GM12878 (cell line): ENCODE measurements around the gene NHEJ1. TPM values are rescaled to one million over a fixed set of nuclear protein-coding genes. Genes with fewer than 3 reads are reported as not detected.

Experiments
- ATAC-seq: fragments of 200-7000 bp; cut with Tn5 transposase; 3 replicates; pipeline ENCODE4 v1.9.1; 2020; ENCODE audit warnings: mild to moderate bottlenecking, moderate library complexity
- BruUV-seq: library from RNA; stranded (reverse); fragments of 400-500 nt; replicated peaks from 2 replicates; lab custom pipeline; 2021; lab: Mats Ljungman, UMichigan
- CTCF ChIA-PET: fragments of 300-600 bp; sonication (Branson Sonifier 250); formaldehyde crosslinking; extraction: SDS; loops from one replicate; lab custom pipeline; 2021; ENCODE audit warnings: inconsistent platforms; lab: Yijun Ruan, JAX
- POLR2A ChIA-PET: fragments of 350-600 bp; formaldehyde crosslinking; extraction: SDS; loops from one replicate; lab custom pipeline; 2021; ENCODE audit warnings: inconsistent platforms; lab: Charles Lee
- RAD21 ChIA-PET: fragments of 300-600 bp; sonication (Branson Sonifier 250); formaldehyde crosslinking; loops from one replicate; lab custom pipeline; 2023; ENCODE audit warnings: antibody characterized with exemption; ENCODE audit not compliant: unreplicated experiment; lab: Charles Lee
- SMC1A ChIA-PET: fragments of 300-600 bp; sonication (Branson Sonifier 250); formaldehyde crosslinking; loops from one replicate; lab custom pipeline; 2023; ENCODE audit not compliant: unreplicated experiment, uncharacterized antibody; lab: Charles Lee
- DNase-seq: peaks from one replicate; pipeline ENCODE4 v3.0.0-alpha.2; 2011; ENCODE audit warnings: low read depth, low spot score
- FAIRE-seq: peaks from 3 replicates; lab custom pipeline; 2011; peaks lifted over from hg19 to GRCh38; lab: Jason Lieb, UNC
- H2AFZ ChIP-seq: 2 replicates; pipeline ENCODE4 v1.6.0; 2011; ENCODE audit warnings: low read depth, low read length, control low read depth; ENCODE audit not compliant: control insufficient read depth
- H3K27ac ChIP-seq: 2 replicates; pipeline ENCODE4 v1.5.1; 2011; ENCODE audit warnings: control low read depth; ENCODE audit not compliant: control insufficient read depth, insufficient read depth
- H3K27me3 ChIP-seq, 2 experiments: replicated peaks in 1 of 2; 2 replicates each; pipeline versions ENCODE4 v1.6.0 to v1.6.1; 2011; ENCODE audit warnings: low read length in 1 of 2; ENCODE audit not compliant: control insufficient read depth in 2 of 2, insufficient read depth in 2 of 2
- H3K36me3 ChIP-seq, 2 experiments: 2 replicates each; pipeline ENCODE4 v1.5.1; 2011; ENCODE audit warnings: low read length in 1 of 2; ENCODE audit not compliant: control insufficient read depth in 2 of 2, insufficient read depth in 2 of 2
- H3K4me1 ChIP-seq: 2 replicates; pipeline ENCODE4 v1.6.1; 2011; ENCODE audit warnings: mild to moderate bottlenecking, low read length, moderate library complexity, mixed read lengths; ENCODE audit not compliant: control insufficient read depth, insufficient read depth
- H3K4me2 ChIP-seq: 2 replicates; pipeline ENCODE4 v1.6.0; 2011; ENCODE audit warnings: control low read depth; ENCODE audit not compliant: control insufficient read depth, insufficient read depth
- H3K4me3 ChIP-seq: fragments of 200-600 bp; sonication (generic); 2 replicates; pipeline ENCODE4 v1.5.1; 2016
- H3K79me2 ChIP-seq: 2 replicates; pipeline ENCODE4 v1.6.0; 2011; ENCODE audit warnings: low read length; ENCODE audit not compliant: control insufficient read depth, insufficient read depth
- H3K9ac ChIP-seq: 2 replicates; pipeline ENCODE4 v1.8.0; 2011; ENCODE audit warnings: low read length, control low read depth, mixed read lengths; ENCODE audit not compliant: control insufficient read depth, insufficient read depth
- H3K9me3 ChIP-seq: replicated peaks from 3 replicates; pipeline ENCODE4 v1.5.1; 2011; ENCODE audit warnings: mild to moderate bottlenecking, low read length; ENCODE audit not compliant: control insufficient read depth, insufficient read depth
- H4K20me1 ChIP-seq: 2 replicates; pipeline ENCODE4 v1.6.0; 2011; ENCODE audit not compliant: control insufficient read depth, insufficient read depth
- ATF7 ChIP-seq: fragments of 450-650 bp; IDR thresholded peaks from 2 replicates; pipeline ENCODE4 v1.6.1; 2016; ENCODE audit warnings: low read depth, mild to moderate bottlenecking
- CHD4 ChIP-seq: fragments of 200-600 bp; sonication (generic); IDR thresholded peaks from 2 replicates; pipeline ENCODE4 v1.6.1; 2016; ENCODE audit warnings: mild to moderate bottlenecking
- ESRRA ChIP-seq: IDR thresholded peaks from 2 replicates; pipeline ENCODE4 v1.6.1; 2012; ENCODE audit warnings: mild to moderate bottlenecking, low read length, improper control_type of control experiment
- GABPA ChIP-seq: IDR thresholded peaks from 2 replicates; pipeline ENCODE4 v1.6.1; 2014; ENCODE audit warnings: antibody characterized with exemption, low read depth, mild to moderate bottlenecking, inconsistent platforms
- HDAC6 ChIP-seq: fragments of 200-600 bp; sonication (generic); IDR thresholded peaks from one replicate; pipeline ENCODE4 v1.8.0; 2017; ENCODE audit warnings: antibody characterized with exemption; ENCODE audit not compliant: unreplicated experiment
- KAT2A ChIP-seq: conservative IDR thresholded peaks from 2 replicates; pipeline ENCODE4 v1.6.1; 2011; ENCODE audit warnings: low read depth, low read length; ENCODE audit not compliant: control insufficient read depth
- MXI1 ChIP-seq: fragments of 150-350 bp; IDR thresholded peaks from 2 replicates; pipeline ENCODE4 v1.6.1; 2011; ENCODE audit warnings: low read depth, mild to moderate bottlenecking, inconsistent platforms, low read length, improper control_type of control experiment
- RCOR1 ChIP-seq: conservative IDR thresholded peaks from 2 replicates; pipeline ENCODE4 v1.6.1; 2012; ENCODE audit warnings: low read depth, low read length, improper control_type of control experiment
- RELA ChIP-seq: fragments of 450-650 bp; IDR thresholded peaks from 2 replicates; pipeline ENCODE4 v1.8.0; 2014; ENCODE audit warnings: borderline replicate concordance; ENCODE audit not compliant: partially characterized antibody
- RFX5 ChIP-seq: IDR thresholded peaks from 2 replicates; pipeline ENCODE4 v1.6.1; 2011; ENCODE audit warnings: low read depth, low read length, improper control_type of control experiment
- ZBTB4 ChIP-seq: fragments of 450-650 bp; formaldehyde crosslinking; IDR thresholded peaks from 2 replicates; pipeline ENCODE4 v1.4.0; 2022; ENCODE audit warnings: mild to moderate bottlenecking, moderate library complexity
- ZBTB40 ChIP-seq: fragments of 450-650 bp; IDR thresholded peaks from 2 replicates; pipeline ENCODE4 v1.6.1; 2016; ENCODE audit warnings: mild to moderate bottlenecking, moderate library complexity, borderline replicate concordance
- ZZZ3 ChIP-seq: IDR thresholded peaks from 2 replicates; pipeline ENCODE4 v1.6.1; 2011; ENCODE audit warnings: low read depth; ENCODE audit not compliant: control insufficient read depth, insufficient read length
- WGBS: methylation state at CpG from one replicate; pipeline ENCODE4 v1.1.6; 2016; ENCODE audit warnings: low lambda C conversion rate; ENCODE audit not compliant: insufficient replicate concordance, insufficient coverage; ENCODE audit errors: missing lambda C conversion rate; 5-methylcytosine and 5-hydroxymethylcytosine counted together
- in situ Hi-C: fragments of 300-500 bp; cut with MboI; formaldehyde crosslinking; loops from 9 replicates; pipeline ENCODE4 v1.14.3; 2018; ENCODE audit warnings: mixed read lengths
- intact Hi-C: fragments of 100-400 bp; cut with micrococcal nuclease; formaldehyde crosslinking; loops from one replicate; pipeline ENCODE4 v1.14.2; 2022; ENCODE audit not compliant: unreplicated experiment
- polyA plus RNA-seq, 11 experiments: library from polyadenylated mRNA; depleted of rRNA in 4 of 11; unstranded in 6 of 11; stranded (reverse) in 5 of 11; fragments of >200 nt; fragmentation: Nextera tagmentation in 4 of 11; fragmentation: Illumina TruSeq in 1 of 11; extraction: Ambion mirVana in 4 of 11; extraction: Trizol in 1 of 11; gene quantifications; 1 replicate in 1 of 11; 2 replicates in 10 of 11; pipeline versions ENCODE4 v1.2.1 to v1.2.3, GENCODE V29; 2011 to 2016; ENCODE audit warnings: inconsistent platforms in 2 of 11, missing spikeins in 2 of 11, low read depth in 1 of 11
- total RNA-seq, 4 experiments: library from RNA; depleted of rRNA in 3 of 4; stranded (reverse); fragments of >200 nt in 3 of 4; fragmentation: Illumina TruSeq in 1 of 4; extraction: Trizol in 1 of 4; gene quantifications; 2 replicates each; pipeline versions ENCODE4 v1.2.1 to v1.2.3, GENCODE V29; 2013 to 2021
- TF ChIP-seq, protein P1 (sequence below), 3 experiments: IDR thresholded peaks in 2 of 3; conservative IDR thresholded peaks in 1 of 3; 2 replicates each; pipeline ENCODE4 v1.5.1; 2011; ENCODE audit warnings: low read depth in 3 of 3, low read length in 3 of 3, mild to moderate bottlenecking in 3 of 3, control low read depth in 2 of 3, moderate library complexity in 2 of 3, inconsistent platforms in 1 of 3, mixed read lengths in 1 of 3; ENCODE audit not compliant: control insufficient read depth in 2 of 3, insufficient read depth in 1 of 3; ENCODE audit errors: extremely low read depth in 1 of 3

NHEJ1 gene
- total and polyA plus RNA-seq, 10 of the 15 experiments (the other 5 are each of a cell fraction or from before 2014, with no cell fraction given): 11.8 to 20.2 (median 17.0) TPM

GRCh38 chr2:219026946-219027345 is 133.7 kb downstream of the NHEJ1 start:
- Histone ChIP-seq H3K9ac (no peak overlapping the region), H3K4me1 (no peaks in the 10 kb centered on the region), H2AFZ (no peak overlapping the region), H3K9me3 (no peaks in the 10 kb centered on the region), H3K27ac (no peak overlapping the region), H4K20me1 (no peaks in the 10 kb centered on the region), H3K27me3 (peaks cover 0 to 1% of the 10 kb centered on the region in 2 experiments; a peak in 2 of 4 replicates), H3K4me2 (no peak overlapping the region), H3K4me3 (no peak overlapping the region), H3K36me3 (no peaks in the 10 kb centered on the region), H3K79me2 (no peaks in the 10 kb centered on the region)
- 28% methylated on average over 7 of the region's 7 CpGs for WGBS
- POLR2A ChIA-PET: no interaction called here
- FAIRE-seq (no peak), DNase-seq (no peak), ATAC-seq (no peak)
- TF ChIP-seq ATF7 (no peak), ZZZ3 (no peak), RFX5 (no peak), ZBTB40 (no peak), HDAC6 (no peak), ZBTB4 (no peak), RCOR1 (no peak), ESRRA (no peak), GABPA (no peak), MXI1 (no peak), KAT2A (no peak), RELA (no peak), CHD4 (no peak)
- TF ChIP-seq, protein P1, sequence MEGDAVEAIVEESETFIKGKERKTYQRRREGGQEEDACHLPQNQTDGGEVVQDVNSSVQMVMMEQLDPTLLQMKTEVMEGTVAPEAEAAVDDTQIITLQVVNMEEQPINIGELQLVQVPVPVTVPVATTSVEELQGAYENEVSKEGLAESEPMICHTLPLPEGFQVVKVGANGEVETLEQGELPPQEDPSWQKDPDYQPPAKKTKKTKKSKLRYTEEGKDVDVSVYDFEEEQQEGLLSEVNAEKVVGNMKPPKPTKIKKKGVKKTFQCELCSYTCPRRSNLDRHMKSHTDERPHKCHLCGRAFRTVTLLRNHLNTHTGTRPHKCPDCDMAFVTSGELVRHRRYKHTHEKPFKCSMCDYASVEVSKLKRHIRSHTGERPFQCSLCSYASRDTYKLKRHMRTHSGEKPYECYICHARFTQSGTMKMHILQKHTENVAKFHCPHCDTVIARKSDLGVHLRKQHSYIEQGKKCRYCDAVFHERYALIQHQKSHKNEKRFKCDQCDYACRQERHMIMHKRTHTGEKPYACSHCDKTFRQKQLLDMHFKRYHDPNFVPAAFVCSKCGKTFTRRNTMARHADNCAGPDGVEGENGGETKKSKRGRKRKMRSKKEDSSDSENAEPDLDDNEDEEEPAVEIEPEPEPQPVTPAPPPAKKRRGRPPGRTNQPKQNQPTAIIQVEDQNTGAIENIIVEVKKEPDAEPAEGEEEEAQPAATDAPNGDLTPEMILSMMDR (IDR thresholded peaks at IDR 0.05 in 2 of 3, conservative IDR thresholded peaks at IDR 0.05 in 1 of 3; ENCODE audit: control insufficient read depth in 2 of 3, extremely low read depth in 1 of 3, insufficient read depth in 1 of 3, low read depth in 3 of 3, low read length in 3 of 3): no peak
- no TSS peak for BruUV-seq
- in situ Hi-C loops: no loop called here
- CTCF ChIA-PET: interaction anchor here (1.0 to 6.6 kb wide), 7 partner anchors 10 to 132 kb away, joined by 3 to 100 read pairs (median 4); no protein-coding TSS in a partner anchor
- SMC1A ChIA-PET: interaction anchor here (0.6 to 1.3 kb wide), 5 partner anchors 24 to 177 kb away, joined by 3 to 4 read pairs (median 4); no protein-coding TSS in a partner anchor
- intact Hi-C loops: no loop called here
- RAD21 ChIA-PET: interaction anchor here (1.2 kb wide), 1 partner anchor 128 kb away, joined by 3 read pairs; no protein-coding TSS in a partner anchor
